OCI-LY1 (cell line): ENCODE data around the gene ARMH3.

Experiments
- H2AFZ ChIP-seq: fragments of 200-600 bp; sonication (generic), shearing (Covaris generic); 2 replicates; pipeline ENCODE4 v1.6.0; 2014; ENCODE audit warnings: antibody characterized with exemption, mild to moderate bottlenecking, low read length
- H3F3A ChIP-seq: fragments of 200-600 bp; sonication (generic), shearing (Covaris generic); 2 replicates; pipeline ENCODE4 v1.6.0; 2014; ENCODE audit warnings: mild to moderate bottlenecking, antibody characterized with exemption, low read length, moderate library complexity; ENCODE audit not compliant: insufficient read depth
- H3K27ac ChIP-seq: fragments of 200-600 bp; sonication (generic); 2 replicates; pipeline ENCODE4 v1.5.1; 2014; ENCODE audit warnings: low read length, mixed run types, mild to moderate bottlenecking, low read depth; ENCODE audit not compliant: poor library complexity, severe bottlenecking
- H3K27me3 ChIP-seq: fragments of 200-600 bp; sonication (generic); 2 replicates; pipeline ENCODE4 v1.6.0; 2014; ENCODE audit warnings: antibody characterized with exemption, mild to moderate bottlenecking, low read length, moderate library complexity; ENCODE audit not compliant: insufficient read depth
- H3K36me3 ChIP-seq: fragments of 200-600 bp; sonication (generic); 2 replicates; pipeline ENCODE4 v1.6.1; 2014; ENCODE audit warnings: mild to moderate bottlenecking, antibody characterized with exemption, low read length, moderate library complexity, mixed read lengths; ENCODE audit not compliant: insufficient read depth
- H3K4me1 ChIP-seq: fragments of 200-600 bp; sonication (generic); 2 replicates; pipeline ENCODE4 v1.5.1; 2014; ENCODE audit warnings: mild to moderate bottlenecking, low read length, moderate library complexity; ENCODE audit not compliant: insufficient read depth, severe bottlenecking
- H3K4me2 ChIP-seq: fragments of 200-600 bp; sonication (generic), shearing (Covaris generic); 2 replicates; pipeline ENCODE4 v1.6.1; 2014; ENCODE audit warnings: low read length
- H3K4me3 ChIP-seq: fragments of 200-600 bp; sonication (generic); 2 replicates; pipeline ENCODE4 v1.5.1; 2014; ENCODE audit warnings: low read length, low read depth, mild to moderate bottlenecking, mixed read lengths; ENCODE audit not compliant: poor library complexity, severe bottlenecking
- H3K79me2 ChIP-seq: fragments of 200-600 bp; shearing (Covaris generic); 2 replicates; pipeline ENCODE4 v1.6.1; 2016; ENCODE audit warnings: mixed run types, low read length, mixed read lengths; ENCODE audit not compliant: insufficient read depth
- H3K9ac ChIP-seq: fragments of 200-600 bp; sonication (generic), shearing (Covaris generic); 2 replicates; pipeline ENCODE4 v1.6.1; 2014; ENCODE audit warnings: mild to moderate bottlenecking, low read length, mixed read lengths
- H3K9me2 ChIP-seq: fragments of 200-600 bp; sonication (generic), shearing (Covaris generic); 2 replicates; pipeline ENCODE4 v1.6.1; 2014; ENCODE audit warnings: low read depth, mild to moderate bottlenecking, low read length, mixed read lengths
- H3K9me3 ChIP-seq: fragments of 200-600 bp; shearing (Covaris generic); 2 replicates; pipeline ENCODE4 v1.6.1; 2014; ENCODE audit warnings: low read length, mixed read lengths
- H4K20me1 ChIP-seq: fragments of 200-600 bp; sonication (generic), shearing (Covaris generic); 2 replicates; pipeline ENCODE4 v1.6.0; 2016; ENCODE audit warnings: mild to moderate bottlenecking, low read length; ENCODE audit not compliant: insufficient read depth
- EZH2 ChIP-seq: fragments of 200-600 bp; sonication (generic), shearing (Covaris generic); IDR thresholded peaks from 2 replicates; pipeline ENCODE4 v1.8.0; 2017; ENCODE audit warnings: borderline replicate concordance, mixed run types, mild to moderate bottlenecking, antibody characterized with exemption, low read length, moderate library complexity, mixed read lengths
- TF ChIP-seq, protein P1 (sequence below): fragments of 200-600 bp; sonication (generic), shearing (Covaris generic); IDR thresholded peaks from 2 replicates; pipeline ENCODE4 v1.5.1; 2017; ENCODE audit warnings: mild to moderate bottlenecking, antibody characterized with exemption, low read length, moderate library complexity, mixed read lengths

The ARMH3 gene

GRCh38 chr10:101968286-101968939 is 87.6 kb downstream of the ARMH3 start:
- Histone ChIP-seq H3K27me3 (no peaks in the 10 kb centered on the region), H3K4me1 (peaks cover 26% of the 10 kb centered on the region), H3K9ac (no peak overlapping the region)

GRCh38 chr10:101967713-101968112 is 88.3 kb downstream of the ARMH3 start:
- Histone ChIP-seq H3K4me2 (no peak overlapping the region), H3F3A (no peaks in the 10 kb centered on the region), H3K9me2 (no peaks in the 10 kb centered on the region), H3K27me3 (no peaks in the 10 kb centered on the region), H3K27ac (no peak overlapping the region), H3K4me1 (peaks cover 19% of the 10 kb centered on the region), H3K79me2 (no peaks in the 10 kb centered on the region), H3K4me3 (no peak overlapping the region), H4K20me1 (no peaks in the 10 kb centered on the region), H2AFZ (no peak overlapping the region), H3K9ac (no peak overlapping the region), H3K36me3 (peaks cover 10% of the 10 kb centered on the region; the same call in 1 of the 2 replicates), H3K9me3 (no peaks in the 10 kb centered on the region)
- TF ChIP-seq, protein P1, sequence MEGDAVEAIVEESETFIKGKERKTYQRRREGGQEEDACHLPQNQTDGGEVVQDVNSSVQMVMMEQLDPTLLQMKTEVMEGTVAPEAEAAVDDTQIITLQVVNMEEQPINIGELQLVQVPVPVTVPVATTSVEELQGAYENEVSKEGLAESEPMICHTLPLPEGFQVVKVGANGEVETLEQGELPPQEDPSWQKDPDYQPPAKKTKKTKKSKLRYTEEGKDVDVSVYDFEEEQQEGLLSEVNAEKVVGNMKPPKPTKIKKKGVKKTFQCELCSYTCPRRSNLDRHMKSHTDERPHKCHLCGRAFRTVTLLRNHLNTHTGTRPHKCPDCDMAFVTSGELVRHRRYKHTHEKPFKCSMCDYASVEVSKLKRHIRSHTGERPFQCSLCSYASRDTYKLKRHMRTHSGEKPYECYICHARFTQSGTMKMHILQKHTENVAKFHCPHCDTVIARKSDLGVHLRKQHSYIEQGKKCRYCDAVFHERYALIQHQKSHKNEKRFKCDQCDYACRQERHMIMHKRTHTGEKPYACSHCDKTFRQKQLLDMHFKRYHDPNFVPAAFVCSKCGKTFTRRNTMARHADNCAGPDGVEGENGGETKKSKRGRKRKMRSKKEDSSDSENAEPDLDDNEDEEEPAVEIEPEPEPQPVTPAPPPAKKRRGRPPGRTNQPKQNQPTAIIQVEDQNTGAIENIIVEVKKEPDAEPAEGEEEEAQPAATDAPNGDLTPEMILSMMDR = no peak
- no peak for TF ChIP-seq EZH2

More at GRCh38 chr10:101968286-101968939, 87.6 kb downstream of the ARMH3 start:
- H3K4me2 ChIP-seq = no peak overlapping the region
- no peaks in the 10 kb centered on the region for H3K9me2 ChIP-seq
- H3K4me3 ChIP-seq = no peak overlapping the region
- H3F3A ChIP-seq = no peaks in the 10 kb centered on the region
- TF ChIP-seq EZH2 = no peak
- TF ChIP-seq, protein P1 = no peak
- H2AFZ ChIP-seq = no peak overlapping the region
- no peaks in the 10 kb centered on the region for H3K79me2 ChIP-seq
- no peaks in the 10 kb centered on the region for H4K20me1 ChIP-seq
- no peaks in the 10 kb centered on the region for H3K9me3 ChIP-seq
- H3K36me3 ChIP-seq = peaks cover 10% of the 10 kb centered on the region; the same call in 1 of the 2 replicates
- H3K27ac ChIP-seq = no peak overlapping the region

GRCh38 chr10:101967119-101967518 is 88.9 kb downstream of the ARMH3 start:
- Histone ChIP-seq H3K9me3 (no peaks in the 10 kb centered on the region), H3K4me2 (no peak overlapping the region), H3K27me3 (no peaks in the 10 kb centered on the region), H3K79me2 (no peaks in the 10 kb centered on the region), H3K9ac (no peak overlapping the region), H3K9me2 (no peaks in the 10 kb centered on the region), H3K4me1 (peaks cover 18% of the 10 kb centered on the region), H3K4me3 (no peak overlapping the region), H3K27ac (no peak overlapping the region), H3K36me3 (0 out of 2 replicates have a peak, but pooled peaks cover 10% of the 10 kb centered on the region), H2AFZ (no peak overlapping the region), H4K20me1 (no peaks in the 10 kb centered on the region), H3F3A (no peaks in the 10 kb centered on the region)
- TF ChIP-seq, protein P1 = no peak
- no peak for TF ChIP-seq EZH2
